ENCODE results near the gene BEST1.

BEST1 gene

DNA sequence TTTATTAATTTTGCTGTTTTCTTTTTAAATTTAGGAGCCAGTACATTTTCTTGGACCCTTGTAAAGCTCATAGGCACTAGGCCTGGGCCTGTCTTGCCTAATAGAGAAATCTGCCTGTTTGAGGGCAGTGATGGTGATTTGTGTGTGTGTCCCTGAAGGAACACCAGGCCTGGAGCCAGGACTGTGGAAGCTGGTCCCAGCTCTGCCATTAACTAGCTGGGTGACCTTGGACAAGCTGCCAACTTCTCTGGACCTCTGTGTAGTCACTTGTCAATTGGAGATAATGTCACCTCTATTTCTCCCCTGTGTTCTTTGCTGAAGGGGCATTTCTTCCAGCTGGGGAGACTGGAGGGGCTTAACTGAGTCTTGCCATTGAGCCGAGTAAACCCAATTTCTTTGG is 33.3 kb downstream of the BEST1 start:
- TF ChIP-seq, protein P1, sequence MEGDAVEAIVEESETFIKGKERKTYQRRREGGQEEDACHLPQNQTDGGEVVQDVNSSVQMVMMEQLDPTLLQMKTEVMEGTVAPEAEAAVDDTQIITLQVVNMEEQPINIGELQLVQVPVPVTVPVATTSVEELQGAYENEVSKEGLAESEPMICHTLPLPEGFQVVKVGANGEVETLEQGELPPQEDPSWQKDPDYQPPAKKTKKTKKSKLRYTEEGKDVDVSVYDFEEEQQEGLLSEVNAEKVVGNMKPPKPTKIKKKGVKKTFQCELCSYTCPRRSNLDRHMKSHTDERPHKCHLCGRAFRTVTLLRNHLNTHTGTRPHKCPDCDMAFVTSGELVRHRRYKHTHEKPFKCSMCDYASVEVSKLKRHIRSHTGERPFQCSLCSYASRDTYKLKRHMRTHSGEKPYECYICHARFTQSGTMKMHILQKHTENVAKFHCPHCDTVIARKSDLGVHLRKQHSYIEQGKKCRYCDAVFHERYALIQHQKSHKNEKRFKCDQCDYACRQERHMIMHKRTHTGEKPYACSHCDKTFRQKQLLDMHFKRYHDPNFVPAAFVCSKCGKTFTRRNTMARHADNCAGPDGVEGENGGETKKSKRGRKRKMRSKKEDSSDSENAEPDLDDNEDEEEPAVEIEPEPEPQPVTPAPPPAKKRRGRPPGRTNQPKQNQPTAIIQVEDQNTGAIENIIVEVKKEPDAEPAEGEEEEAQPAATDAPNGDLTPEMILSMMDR (IDR thresholded peaks at IDR 0.05): no peak
- Histone ChIP-seq H3K79me2 (no peaks in the 10 kb centered on the region), H3K27ac (no peak overlapping the region), H3K9me3 (ENCODE audit: control insufficient read depth, low read length) (no peaks in the 10 kb centered on the region), H3K27me3 (ENCODE audit: control insufficient read depth, insufficient read depth, low read length) (no peaks in the 10 kb centered on the region), H3K4me2 (ENCODE audit: low read length) (no peak overlapping the region), H3K36me3 (ENCODE audit: control insufficient read depth, insufficient read depth, low read length) (no peaks in the 10 kb centered on the region), H2AFZ (no peak overlapping the region), H3K9ac (no peak overlapping the region), H3K4me1 (peaks cover 7% of the 10 kb centered on the region), H3K4me3 (ENCODE audit: low read depth, low read length) (no peak overlapping the region)

DNA sequence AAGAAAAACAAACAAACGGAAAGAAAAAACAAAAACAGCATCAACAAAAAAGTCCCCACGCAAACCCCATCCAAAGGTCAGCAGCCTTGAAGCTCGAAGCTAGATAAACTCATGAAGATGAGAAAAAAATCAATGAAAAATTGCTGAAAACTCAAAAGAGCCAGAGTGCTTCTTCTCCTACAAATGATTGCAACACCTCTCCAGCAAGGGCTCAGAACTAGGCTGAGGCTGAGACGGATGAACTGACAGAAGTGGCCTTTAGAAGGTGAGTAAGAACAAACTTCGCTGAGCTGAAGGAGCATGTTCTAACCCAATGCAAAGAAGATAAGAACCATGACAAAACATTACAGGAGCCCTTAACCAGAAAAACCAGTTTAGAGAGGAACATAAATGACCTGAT is 35.7 kb downstream of the BEST1 start:
- peaks cover 3% of the 10 kb centered on the region for H3K4me1 ChIP-seq
- H3K27me3 ChIP-seq (ENCODE audit: control insufficient read depth, insufficient read depth, low read length): no peaks in the 10 kb centered on the region
- no peak overlapping the region for H3K9ac ChIP-seq
- H3K4me2 ChIP-seq (ENCODE audit: low read length): peak overlapping the region; percentile 28
- H2AFZ ChIP-seq: no peak overlapping the region
- H3K4me3 ChIP-seq (ENCODE audit: low read depth, low read length): peak overlapping the region; percentile 23
- TF ChIP-seq, protein P1 (IDR thresholded peaks at IDR 0.05): no peak
- H3K27ac ChIP-seq: peak overlapping the region; percentile 69
- no peaks in the 10 kb centered on the region for H3K36me3 ChIP-seq (ENCODE audit: control insufficient read depth, insufficient read depth, low read length)
- H3K79me2 ChIP-seq: no peaks in the 10 kb centered on the region
- no peaks in the 10 kb centered on the region for H3K9me3 ChIP-seq (ENCODE audit: control insufficient read depth, low read length)

DNA sequence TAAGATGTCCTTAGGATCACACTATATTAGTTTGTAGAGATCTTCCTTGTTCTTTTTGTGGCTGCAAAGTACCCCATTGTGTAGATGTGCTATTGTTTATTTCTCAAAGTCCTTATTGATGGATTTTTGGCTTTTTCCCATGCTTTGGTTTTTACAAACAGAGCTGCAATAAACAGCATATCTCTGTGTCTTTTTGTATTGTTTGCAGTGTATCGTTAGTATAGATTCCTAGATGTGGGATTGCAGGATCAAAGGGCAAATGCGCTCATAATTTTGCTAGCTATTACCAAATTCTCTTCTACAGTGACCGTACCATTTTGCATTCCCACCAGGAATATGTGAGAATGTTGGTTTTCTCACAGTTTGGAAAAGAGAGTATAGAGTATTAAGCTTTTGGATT is 44.8 kb downstream of the BEST1 start:
- TF ChIP-seq, protein P1 (IDR thresholded peaks at IDR 0.05): no peak
- H3K27me3 ChIP-seq (ENCODE audit: control insufficient read depth, insufficient read depth, low read length): no peaks in the 10 kb centered on the region
- no peaks in the 10 kb centered on the region for H3K9me3 ChIP-seq (ENCODE audit: control insufficient read depth, low read length)
- no peak overlapping the region for H3K9ac ChIP-seq
- no peak overlapping the region for H2AFZ ChIP-seq
- no peak overlapping the region for H3K27ac ChIP-seq
- H3K4me1 ChIP-seq: no peaks in the 10 kb centered on the region
- H3K79me2 ChIP-seq: no peaks in the 10 kb centered on the region
- no peak overlapping the region for H3K4me2 ChIP-seq (ENCODE audit: low read length)
- H3K4me3 ChIP-seq (ENCODE audit: low read depth, low read length): no peak overlapping the region
- no peaks in the 10 kb centered on the region for H3K36me3 ChIP-seq (ENCODE audit: control insufficient read depth, insufficient read depth, low read length)

DNA sequence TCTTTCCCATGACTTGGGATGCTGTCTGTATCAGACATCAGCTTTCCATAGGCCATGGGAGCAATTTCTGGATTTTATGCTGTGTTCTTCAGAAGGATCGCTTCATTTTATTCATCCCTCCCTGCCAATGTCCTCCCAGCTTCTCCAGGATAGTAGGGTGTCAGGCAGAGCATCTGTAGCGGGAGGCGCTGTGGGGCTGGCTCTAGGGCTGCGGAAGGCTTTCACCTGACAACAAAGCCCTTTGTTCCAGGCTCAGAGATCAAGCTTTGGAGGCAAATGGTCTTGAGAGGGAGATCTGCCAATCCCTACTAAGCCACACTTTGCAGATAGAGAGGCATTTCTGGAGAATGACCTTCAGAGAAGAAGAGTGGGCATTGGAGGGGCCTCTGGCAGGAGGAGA is 46.8 kb downstream of the BEST1 start:
- Histone ChIP-seq H3K27me3 (ENCODE audit: control insufficient read depth, insufficient read depth, low read length) (no peaks in the 10 kb centered on the region), H3K4me2 (ENCODE audit: low read length) (no peak overlapping the region), H3K9me3 (ENCODE audit: control insufficient read depth, low read length) (no peaks in the 10 kb centered on the region), H3K27ac (no peak overlapping the region), H3K4me3 (ENCODE audit: low read depth, low read length) (no peak overlapping the region), H3K36me3 (ENCODE audit: control insufficient read depth, insufficient read depth, low read length) (no peaks in the 10 kb centered on the region), H2AFZ (no peak overlapping the region), H3K79me2 (no peaks in the 10 kb centered on the region), H3K9ac (no peak overlapping the region), H3K4me1 (no peaks in the 10 kb centered on the region)
- TF ChIP-seq, protein P1 (IDR thresholded peaks at IDR 0.05): no peak

DNA sequence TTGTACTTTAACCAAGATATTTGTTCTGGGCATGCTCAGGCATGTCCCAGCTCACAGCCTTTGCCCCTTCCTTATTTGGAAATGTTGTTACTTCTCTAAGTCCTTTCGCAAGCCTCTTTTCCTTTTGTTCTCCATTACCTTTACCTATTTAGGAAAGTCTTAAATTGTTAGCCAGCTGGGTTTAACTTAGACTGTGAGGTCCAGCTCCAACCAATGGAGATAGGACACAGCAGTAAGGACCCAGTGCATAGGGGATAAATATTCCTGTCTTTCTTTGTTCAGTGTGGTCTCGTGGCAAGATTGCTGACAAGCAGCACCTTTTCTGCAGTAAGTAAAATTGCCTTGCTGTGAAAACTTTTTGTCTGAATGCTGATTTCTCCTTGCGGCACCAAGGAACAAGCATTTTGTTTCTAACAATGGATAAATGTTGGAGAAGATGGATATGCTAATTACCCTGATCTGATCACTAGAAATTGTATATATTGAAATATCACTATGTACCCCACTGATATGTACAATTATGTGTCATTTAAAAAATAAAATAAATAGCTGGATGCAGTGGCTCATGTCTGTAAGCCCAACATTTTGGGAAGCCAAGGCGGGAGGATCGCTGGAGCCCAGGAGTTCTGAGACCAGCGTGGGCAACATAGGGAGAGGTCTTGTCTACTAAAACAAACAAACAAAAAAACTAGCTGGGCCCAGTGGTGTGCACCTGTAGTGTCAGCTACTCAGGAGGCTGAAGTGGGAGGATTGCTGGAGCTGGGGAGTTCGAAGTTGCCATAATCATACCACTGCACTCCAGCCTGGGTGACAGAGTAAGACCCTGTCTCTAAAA is 49.2 kb downstream of the BEST1 start:
- H3K36me3 ChIP-seq (ENCODE audit: control insufficient read depth, insufficient read depth, low read length): no peaks in the 10 kb centered on the region
- no peaks in the 10 kb centered on the region for H3K79me2 ChIP-seq
- H3K4me1 ChIP-seq: no peaks in the 10 kb centered on the region
- H3K27ac ChIP-seq: no peak overlapping the region
- TF ChIP-seq, protein P1 (IDR thresholded peaks at IDR 0.05): no peak
- H3K9me3 ChIP-seq (ENCODE audit: control insufficient read depth, low read length): no peaks in the 10 kb centered on the region
- no peak overlapping the region for H3K4me3 ChIP-seq (ENCODE audit: low read depth, low read length)
- H3K27me3 ChIP-seq (ENCODE audit: control insufficient read depth, insufficient read depth, low read length): no peaks in the 10 kb centered on the region
- H2AFZ ChIP-seq: no peak overlapping the region
- H3K4me2 ChIP-seq (ENCODE audit: low read length): no peak overlapping the region
- no peak overlapping the region for H3K9ac ChIP-seq
